Neural cell (in vitro differentiated cells): Measurements from ENCODE around the gene SLC4A1. TPM values are rescaled to one million over a fixed set of nuclear protein-coding genes. Genes with fewer than 3 reads are reported as not detected.

ENCODE experiments used
- H2AFZ ChIP-seq: fragments of 200-600, 300-800 bp; sonication (generic), shearing (Covaris generic); 2 replicates; pipeline ENCODE4 v1.6.0; 2014; ENCODE audit warnings: low read depth, mild to moderate bottlenecking, antibody characterized with exemption, low read length, moderate library complexity
- H3F3A ChIP-seq: fragments of 200-600 bp; shearing (Covaris generic); 2 replicates; pipeline ENCODE4 v1.6.1; 2016; ENCODE audit warnings: mild to moderate bottlenecking, moderate library complexity, mixed read lengths, antibody characterized with exemption, low read length; ENCODE audit not compliant: insufficient read depth, poor library complexity, severe bottlenecking
- H3K27ac ChIP-seq: fragments of 200-600, 300-800 bp; sonication (generic), shearing (Covaris generic); 2 replicates; pipeline ENCODE4 v1.5.1; 2014; ENCODE audit warnings: mild to moderate bottlenecking, low read length, moderate library complexity
- H3K27me3 ChIP-seq: fragments of 300-800, 200-600 bp; sonication (generic), shearing (Covaris generic); 2 replicates; pipeline ENCODE4 v1.6.0; 2014; ENCODE audit warnings: mild to moderate bottlenecking, low read depth, low read length, moderate library complexity; ENCODE audit not compliant: insufficient read depth
- H3K36me3 ChIP-seq: fragments of 300-800, 200-600 bp; sonication (generic), shearing (Covaris generic); 2 replicates; pipeline ENCODE4 v1.5.1; 2014; ENCODE audit warnings: mild to moderate bottlenecking, antibody characterized with exemption, low read length, moderate library complexity; ENCODE audit not compliant: insufficient read depth
- H3K4me2 ChIP-seq: fragments of 300-800, 200-600 bp; sonication (generic), shearing (Covaris generic); 2 replicates; pipeline ENCODE4 v1.6.0; 2014; ENCODE audit warnings: mild to moderate bottlenecking, low read length
- H3K4me3 ChIP-seq: fragments of 300-800, 200-600 bp; sonication (generic), shearing (Covaris generic); 2 replicates; pipeline ENCODE4 v1.5.1; 2014; ENCODE audit warnings: mild to moderate bottlenecking, low read length, moderate library complexity
- H3K79me2 ChIP-seq: fragments of 200-600 bp; shearing (Covaris generic); replicated peaks from 2 replicates; pipeline ENCODE4 v1.6.0; 2014; ENCODE audit warnings: mild to moderate bottlenecking, low read length, moderate library complexity; ENCODE audit not compliant: insufficient read depth
- H3K9ac ChIP-seq: fragments of 300-800, 200-600 bp; sonication (generic), shearing (Covaris generic); 2 replicates; pipeline ENCODE4 v1.6.1; 2016; ENCODE audit warnings: mild to moderate bottlenecking, low read length, mixed read lengths
- H3K9me2 ChIP-seq: fragments of 200-600 bp; shearing (Covaris generic); 2 replicates; pipeline ENCODE4 v1.6.1; 2016; ENCODE audit warnings: mild to moderate bottlenecking, low read length, mixed read lengths; ENCODE audit not compliant: insufficient read depth
- H3K9me3 ChIP-seq: fragments of 200-600, 300-800 bp; sonication (generic), shearing (Covaris generic); 2 replicates; pipeline ENCODE4 v1.6.1; 2016; ENCODE audit warnings: mild to moderate bottlenecking, mixed run types, low read length, moderate library complexity, mixed read lengths
- H4K20me1 ChIP-seq: fragments of 200-600 bp; shearing (Covaris generic); 2 replicates; pipeline ENCODE4 v1.6.1; 2016; ENCODE audit warnings: mild to moderate bottlenecking, mixed run types; ENCODE audit not compliant: insufficient read depth
- CTCF ChIP-seq: fragments of 450-650 bp; IDR thresholded peaks from 2 replicates; pipeline ENCODE4 v1.5.1; 2014; ENCODE audit warnings: antibody characterized with exemption, mild to moderate bottlenecking, moderate library complexity; ENCODE audit not compliant: poor library complexity, severe bottlenecking
- EP300 ChIP-seq: fragments of 450-650 bp; conservative IDR thresholded peaks from 2 replicates; pipeline ENCODE4 v1.6.1; 2014; ENCODE audit warnings: antibody characterized with exemption, mild to moderate bottlenecking, moderate library complexity; ENCODE audit not compliant: poor library complexity, severe bottlenecking
- EZH2 ChIP-seq: fragments of 200-600, 300-800 bp; shearing (Covaris generic), sonication (generic); IDR thresholded peaks from 2 replicates; pipeline ENCODE4 v1.6.1; 2014; ENCODE audit warnings: antibody characterized with exemption, low read length, borderline replicate concordance, mild to moderate bottlenecking; ENCODE audit not compliant: insufficient read depth, poor library complexity, severe bottlenecking
- MXI1 ChIP-seq: fragments of 450-650 bp; conservative IDR thresholded peaks from 2 replicates; pipeline ENCODE4 v1.6.1; 2014; ENCODE audit warnings: antibody characterized with exemption, mild to moderate bottlenecking; ENCODE audit not compliant: poor library complexity, severe bottlenecking
- POLR2AphosphoS5 ChIP-seq: IDR thresholded peaks from 2 replicates; pipeline ENCODE4 v1.6.1; 2012
- RAD21 ChIP-seq: fragments of 450-650 bp; conservative IDR thresholded peaks from 2 replicates; pipeline ENCODE4 v1.6.1; 2014; ENCODE audit warnings: antibody characterized with exemption, mild to moderate bottlenecking, moderate library complexity
- REST ChIP-seq: IDR thresholded peaks from 2 replicates; pipeline ENCODE4 v1.6.1; 2012; ENCODE audit warnings: borderline replicate concordance
- SMC3 ChIP-seq: fragments of 450-650 bp; conservative IDR thresholded peaks from 2 replicates; pipeline ENCODE4 v1.6.1; 2014; ENCODE audit warnings: antibody characterized with exemption, mild to moderate bottlenecking, moderate library complexity; ENCODE audit not compliant: poor library complexity
- TAF1 ChIP-seq: IDR thresholded peaks from 2 replicates; pipeline ENCODE4 v1.6.1; 2012; ENCODE audit warnings: low read depth
- polyA plus RNA-seq: library from polyadenylated mRNA; depleted of rRNA; stranded (reverse); fragments of >200 nt; gene quantifications from 2 replicates; pipeline ENCODE4 v1.2.3, GENCODE V29; 2014

Gene SLC4A1
- polyA plus RNA-seq, 1 donor from 2014 or later = 0.05 TPM

GRCh38 chr17:44221084-44221861 lies 46.7 kb downstream of the SLC4A1 start:
- H3F3A ChIP-seq = no peaks in the 10 kb centered on the region
- H3K27me3 ChIP-seq = no peaks in the 10 kb centered on the region
- H3K4me2 ChIP-seq = peak overlapping the region; percentile 93
- H3K27ac ChIP-seq = peak overlapping the region; percentile 96
- no peak for TF ChIP-seq EZH2
- peak; percentile 30 for TF ChIP-seq RAD21
- TF ChIP-seq CTCF = no peak
- TF ChIP-seq POLR2AphosphoS5 = peak; percentile 68
- peak; percentile 78 for TF ChIP-seq REST
- TF ChIP-seq TAF1 = peak; percentile 58
- no peak for TF ChIP-seq EP300
- peak; percentile 46 for TF ChIP-seq MXI1
- no peak for TF ChIP-seq SMC3
- H3K9ac ChIP-seq = peak overlapping the region; percentile 99
- H3K4me3 ChIP-seq = peak overlapping the region; percentile 97
- peaks cover 24% of the 10 kb centered on the region for H3K79me2 ChIP-seq
- no peaks in the 10 kb centered on the region for H3K9me2 ChIP-seq
- H3K36me3 ChIP-seq = no peaks in the 10 kb centered on the region
- H4K20me1 ChIP-seq = peaks cover 21% of the 10 kb centered on the region
- peak overlapping the region; percentile 30 for H2AFZ ChIP-seq
- no peaks in the 10 kb centered on the region for H3K9me3 ChIP-seq

- Histone ChIP-seq H4K20me1 (peaks cover 21% of the 10 kb centered on the region), H3K27me3 (no peaks in the 10 kb centered on the region), H3K9me2 (no peaks in the 10 kb centered on the region), H3K36me3 (peaks cover 6% of the 10 kb centered on the region), H3K27ac (peak overlapping the region; percentile 96), H2AFZ (no peak overlapping the region), H3K4me3 (peak overlapping the region; percentile 97), H3K4me2 (no peak overlapping the region), H3K79me2 (peaks cover 29% of the 10 kb centered on the region), H3K9me3 (no peaks in the 10 kb centered on the region), H3K9ac (peak overlapping the region; percentile 99), H3F3A (no peaks in the 10 kb centered on the region)
- TF ChIP-seq REST = peak; percentile 52
- no peak for TF ChIP-seq EZH2
- TF ChIP-seq SMC3 = no peak
- TF ChIP-seq CTCF = no peak
- TF ChIP-seq RAD21 = no peak
- TF ChIP-seq EP300 = no peak
- TF ChIP-seq POLR2AphosphoS5 = no peak
- peak; percentile 71 for TF ChIP-seq TAF1
- TF ChIP-seq MXI1 = peak; percentile 27
These were observed 47.5 kb downstream of the SLC4A1 start for GRCh38 chr17:44220213-44221083.
